ENCODE data around the gene PRRC2B.
"Not testable (repeated sequence)": the region's sequence is repeated elsewhere in the genome, so short reads cannot be mapped to it uniquely, and the experiment has no call there.

DNA sequence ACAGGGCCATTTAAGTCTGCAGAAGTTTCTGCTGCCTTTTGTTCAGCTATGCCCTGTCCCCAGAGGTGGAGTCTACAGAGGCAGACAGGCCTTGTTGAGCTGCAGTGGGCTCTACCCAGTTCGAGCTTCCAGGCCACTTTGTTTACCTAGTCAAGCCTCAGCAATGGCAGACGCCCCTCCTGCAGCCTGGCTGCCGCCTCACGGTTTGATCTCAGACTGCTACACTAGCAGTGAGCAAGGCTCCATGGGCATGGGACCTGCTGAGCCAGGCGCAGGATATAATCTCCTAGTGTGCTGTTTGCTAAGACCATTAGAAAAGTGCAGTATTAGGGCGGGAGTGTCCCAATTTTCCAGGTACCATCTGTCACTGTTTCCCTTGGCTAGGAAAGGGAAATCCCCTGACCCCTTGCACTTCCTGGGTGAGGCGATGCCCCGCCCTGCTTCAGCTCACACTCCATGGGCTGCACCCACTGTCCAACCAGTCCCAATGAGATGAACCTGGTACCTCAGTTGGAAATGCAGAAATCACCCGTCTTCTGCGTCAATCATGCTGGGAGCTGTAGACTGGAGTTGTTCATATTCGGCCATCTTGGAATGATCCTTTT is 48.9 kb upstream of the PRRC2B start:
- TF ChIP-seq, protein P1, sequence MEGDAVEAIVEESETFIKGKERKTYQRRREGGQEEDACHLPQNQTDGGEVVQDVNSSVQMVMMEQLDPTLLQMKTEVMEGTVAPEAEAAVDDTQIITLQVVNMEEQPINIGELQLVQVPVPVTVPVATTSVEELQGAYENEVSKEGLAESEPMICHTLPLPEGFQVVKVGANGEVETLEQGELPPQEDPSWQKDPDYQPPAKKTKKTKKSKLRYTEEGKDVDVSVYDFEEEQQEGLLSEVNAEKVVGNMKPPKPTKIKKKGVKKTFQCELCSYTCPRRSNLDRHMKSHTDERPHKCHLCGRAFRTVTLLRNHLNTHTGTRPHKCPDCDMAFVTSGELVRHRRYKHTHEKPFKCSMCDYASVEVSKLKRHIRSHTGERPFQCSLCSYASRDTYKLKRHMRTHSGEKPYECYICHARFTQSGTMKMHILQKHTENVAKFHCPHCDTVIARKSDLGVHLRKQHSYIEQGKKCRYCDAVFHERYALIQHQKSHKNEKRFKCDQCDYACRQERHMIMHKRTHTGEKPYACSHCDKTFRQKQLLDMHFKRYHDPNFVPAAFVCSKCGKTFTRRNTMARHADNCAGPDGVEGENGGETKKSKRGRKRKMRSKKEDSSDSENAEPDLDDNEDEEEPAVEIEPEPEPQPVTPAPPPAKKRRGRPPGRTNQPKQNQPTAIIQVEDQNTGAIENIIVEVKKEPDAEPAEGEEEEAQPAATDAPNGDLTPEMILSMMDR (IDR thresholded peaks at IDR 0.05; ENCODE audit: low read depth, low read length): not testable (repeated sequence)
- TF ChIP-seq EZH2phosphoT487 (IDR thresholded peaks at IDR 0.05; ENCODE audit: low read depth): not testable (repeated sequence)
